H9 (cell line): ENCODE data around the gene ERCC6L. TPM values are rescaled to one million over a fixed set of nuclear protein-coding genes. Genes with fewer than 3 reads are reported as not detected.
"Not testable (repeated sequence)": the region's sequence is repeated elsewhere in the genome, so short reads cannot be mapped to it uniquely, and the experiment has no call there.

Experiments
- DNase-seq: peaks from one replicate; pipeline ENCODE4 v3.0.0-alpha.2; 2017
- H2AFZ ChIP-seq: one replicate; pipeline ENCODE4 v1.6.1; 2013; ENCODE audit warnings: mild to moderate bottlenecking, low read length, control low read depth, moderate library complexity
- H2AK5ac ChIP-seq: 2 replicates; pipeline ENCODE4 v1.6.1; 2013; ENCODE audit warnings: low read length, control low read depth, mixed read lengths; ENCODE audit not compliant: insufficient read length
- H2BK120ac ChIP-seq: one replicate; pipeline ENCODE4 v1.6.1; 2013; ENCODE audit warnings: low read depth, mild to moderate bottlenecking, low read length, control low read depth, inconsistent platforms; ENCODE audit not compliant: poor library complexity, severe bottlenecking
- H2BK12ac ChIP-seq: 2 replicates; pipeline ENCODE4 v1.6.1; 2013; ENCODE audit warnings: low read length, control low read depth, mixed read lengths, low read depth; ENCODE audit not compliant: insufficient read length
- H2BK15ac ChIP-seq: 2 replicates; pipeline ENCODE4 v1.6.1; 2013; ENCODE audit warnings: low read depth, low read length, control low read depth
- H2BK20ac ChIP-seq: one replicate; pipeline ENCODE4 v1.6.1; 2013; ENCODE audit warnings: low read depth, mild to moderate bottlenecking, low read length, control low read depth, inconsistent platforms; ENCODE audit not compliant: poor library complexity, severe bottlenecking
- H2BK5ac ChIP-seq: 2 replicates; pipeline ENCODE4 v1.6.1; 2013; ENCODE audit warnings: low read length, control low read depth, mixed read lengths; ENCODE audit not compliant: insufficient read length
- H3K14ac ChIP-seq: 2 replicates; pipeline ENCODE4 v1.6.1; 2013; ENCODE audit warnings: low read length, control low read depth; ENCODE audit not compliant: insufficient read depth
- H3K18ac ChIP-seq: 2 replicates; pipeline ENCODE4 v1.6.1; 2013; ENCODE audit warnings: low read depth, mild to moderate bottlenecking, mixed read lengths, low read length, control low read depth; ENCODE audit not compliant: insufficient read length
- H3K23ac ChIP-seq: 2 replicates; pipeline ENCODE4 v1.6.1; 2013; ENCODE audit warnings: low read length, control low read depth, mixed read lengths, low read depth; ENCODE audit not compliant: insufficient read length
- H3K23me2 ChIP-seq: 2 replicates; pipeline ENCODE4 v1.6.1; 2013; ENCODE audit warnings: low read depth, mild to moderate bottlenecking, mixed read lengths, low read length, control low read depth; ENCODE audit not compliant: insufficient read length, poor library complexity, severe bottlenecking
- H3K27ac ChIP-seq: 2 replicates; pipeline ENCODE4 v1.5.1; 2013; ENCODE audit warnings: low read length, control low read depth, mixed read lengths, low read depth; ENCODE audit not compliant: insufficient read length
- H3K27me3 ChIP-seq: 2 replicates; pipeline ENCODE4 v1.6.1; 2013; ENCODE audit warnings: low read length, control low read depth, inconsistent platforms; ENCODE audit not compliant: insufficient read depth
- H3K4ac ChIP-seq: 2 replicates; pipeline ENCODE4 v1.6.1; 2013; ENCODE audit warnings: low read depth, mild to moderate bottlenecking, control low read depth, inconsistent platforms, low read length, moderate library complexity
- H3K4me1 ChIP-seq: 2 replicates; pipeline ENCODE4 v1.6.1; 2013; ENCODE audit warnings: low read length, control low read depth, inconsistent platforms; ENCODE audit not compliant: insufficient read depth
- H3K4me2 ChIP-seq: 2 replicates; pipeline ENCODE4 v1.6.1; 2013; ENCODE audit warnings: low read length, control low read depth, mixed read lengths; ENCODE audit not compliant: insufficient read length, insufficient read depth
- H3K56ac ChIP-seq: 2 replicates; pipeline ENCODE4 v1.6.1; 2013; ENCODE audit warnings: low read depth, mild to moderate bottlenecking, mixed read lengths, low read length, control low read depth; ENCODE audit not compliant: insufficient read length
- H3K79me1 ChIP-seq: 2 replicates; pipeline ENCODE4 v1.6.1; 2013; ENCODE audit warnings: low read depth, mild to moderate bottlenecking, moderate library complexity, low read length, control low read depth, inconsistent platforms; ENCODE audit not compliant: insufficient read depth, poor library complexity, severe bottlenecking
- H3K79me2 ChIP-seq: 2 replicates; pipeline ENCODE4 v1.6.1; 2013; ENCODE audit warnings: low read length, control low read depth, inconsistent platforms; ENCODE audit not compliant: insufficient read depth
- H3K9ac ChIP-seq: 2 replicates; pipeline ENCODE4 v1.6.1; 2013; ENCODE audit warnings: low read length, control low read depth, mixed read lengths; ENCODE audit not compliant: insufficient read length; ENCODE audit errors: extremely low read depth
- H3K9me3 ChIP-seq: one replicate; pipeline ENCODE4 v1.6.1; 2013; ENCODE audit warnings: low read depth, low read length, inconsistent platforms; ENCODE audit not compliant: control insufficient read depth
- H3T11ph ChIP-seq: one replicate; pipeline ENCODE4 v1.6.1; 2013; ENCODE audit warnings: mild to moderate bottlenecking, low read length, control low read depth, inconsistent platforms
- H4K20me1 ChIP-seq: one replicate; pipeline ENCODE4 v1.6.1; 2013; ENCODE audit not compliant: control insufficient read depth, insufficient read length, insufficient read depth
- H4K5ac ChIP-seq: 2 replicates; pipeline ENCODE4 v1.6.1; 2013; ENCODE audit warnings: low read depth, mild to moderate bottlenecking, mixed read lengths, low read length, control low read depth; ENCODE audit not compliant: insufficient read length
- H4K8ac ChIP-seq: replicated peaks from 2 replicates; pipeline ENCODE4 v1.6.1; 2013; ENCODE audit warnings: low read length, control low read depth, mixed read lengths, low read depth; ENCODE audit not compliant: insufficient read length
- H4K91ac ChIP-seq: 2 replicates; pipeline ENCODE4 v1.6.1; 2013; ENCODE audit warnings: low read depth, mild to moderate bottlenecking, moderate library complexity, mixed read lengths, low read length, control low read depth; ENCODE audit not compliant: insufficient read length
- H3K27ac Mint-ChIP-seq, 3 experiments: 2 replicates in 2 of 3; 3 replicates in 1 of 3; pipeline ENCODE4 v1.8.0; 2020 to 2021; ENCODE audit warnings: mixed read lengths in 3 of 3, mild to moderate bottlenecking in 1 of 3, moderate library complexity in 1 of 3
- H3K27me3 Mint-ChIP-seq: 2 replicates; pipeline ENCODE4 v1.8.0; 2021; ENCODE audit warnings: low read depth, mild to moderate bottlenecking, moderate library complexity, mixed read lengths
- H3K36me3 Mint-ChIP-seq, 3 experiments: 2 replicates in 2 of 3; 3 replicates in 1 of 3; pipeline ENCODE4 v1.8.0; 2020 to 2021; ENCODE audit warnings: low read depth in 3 of 3, mixed read lengths in 3 of 3; ENCODE audit not compliant: insufficient read depth in 1 of 3
- H3K4me1 Mint-ChIP-seq, 2 experiments: 2 replicates each; pipeline ENCODE4 v1.8.0; 2020; ENCODE audit warnings: mixed read lengths in 2 of 2
- H3K4me3 Mint-ChIP-seq, 2 experiments: 2 replicates in 1 of 2; 3 replicates in 1 of 2; pipeline ENCODE4 v1.8.0; 2020 to 2021; ENCODE audit warnings: mild to moderate bottlenecking in 2 of 2, mixed read lengths in 2 of 2, moderate library complexity in 1 of 2
- H3K9me3 Mint-ChIP-seq, 2 experiments: 2 replicates in 1 of 2; 3 replicates in 1 of 2; pipeline ENCODE4 v1.8.0; 2020; ENCODE audit warnings: mild to moderate bottlenecking in 2 of 2, mixed read lengths in 2 of 2, moderate library complexity in 1 of 2
- WGBS: extraction: QIAGEN DNeasy Blood & Tissue Kit; methylation state at CpG from one replicate; pipeline ENCODE4 v1.1.7; 2013; ENCODE audit warnings: missing lambda C conversion rate, low lambda C conversion rate, mixed read lengths; ENCODE audit not compliant: insufficient read length; ENCODE audit errors: extremely low coverage; 5-methylcytosine and 5-hydroxymethylcytosine counted together
- total RNA-seq: library from RNA; stranded (reverse); gene quantifications from 2 replicates; pipeline ENCODE4 v1.2.1, GENCODE V29; 2021
- TF ChIP-seq, protein P1 (sequence below): fragments of 200-600 bp; sonication (generic); conservative IDR thresholded peaks from 3 replicates; pipeline ENCODE4 v1.8.0; 2021; ENCODE audit warnings: antibody characterized with exemption, mild to moderate bottlenecking

Gene ERCC6L
- total RNA-seq, 1 experiment from 2014 or later, result 18.1 TPM

DNA sequence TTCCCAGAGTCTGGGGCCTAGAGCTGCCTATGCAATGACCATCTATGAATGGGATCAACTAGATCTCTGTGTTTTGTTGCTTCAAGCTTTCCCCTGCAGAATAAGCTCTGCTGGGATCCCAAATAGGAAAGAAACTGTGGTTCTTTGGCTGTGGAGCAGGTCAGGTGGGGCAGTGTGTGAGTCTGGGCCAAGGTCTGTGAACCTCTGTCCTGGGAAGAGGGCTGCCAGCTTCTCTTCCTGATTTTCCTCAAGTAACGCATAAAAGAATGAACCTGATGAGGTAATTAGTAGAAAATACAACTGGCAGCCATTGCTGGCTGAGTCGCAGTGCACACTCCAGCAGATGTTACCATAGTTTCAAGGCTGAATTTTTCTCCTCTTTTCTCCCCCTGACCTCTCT is 61.8 kb downstream of the ERCC6L start:
- Mint-ChIP-seq H3K9me3 (peaks cover 40 to 50% of the 10 kb centered on the region in 2 experiments), H3K36me3 (peaks cover 0 to 3% (median 2%) of the 10 kb centered on the region in 3 experiments; a peak in 2 of 7 replicates), H3K4me3 (no peak overlapping the region), H3K4me1 (peaks cover 0 to 5% of the 10 kb centered on the region in 2 experiments; a peak in 1 of 4 replicates), H3K27ac (no peak overlapping the region), H3K27me3 (peaks cover 16% of the 10 kb centered on the region)
- Histone ChIP-seq H2AFZ (no peak overlapping the region), H4K20me1 (peaks cover 1% of the 10 kb centered on the region), H2BK12ac (no peak overlapping the region), H3K23me2 (no peaks in the 10 kb centered on the region), H3K27me3 (no peaks in the 10 kb centered on the region), H2BK120ac (no peak overlapping the region), H3K4ac (no peak overlapping the region), H3K79me1 (no peaks in the 10 kb centered on the region), H3K14ac (no peak overlapping the region), H3K9ac (no peak overlapping the region), H4K5ac (no peak overlapping the region), H2BK20ac (no peak overlapping the region), H3K56ac (no peak overlapping the region), H2BK5ac (no peak overlapping the region), H3K23ac (no peak overlapping the region), H3K27ac (no peak overlapping the region), H2BK15ac (no peak overlapping the region), H3K4me2 (no peak overlapping the region), H2AK5ac (no peak overlapping the region), H3K4me1 (no peaks in the 10 kb centered on the region), H3K79me2 (no peaks in the 10 kb centered on the region; the same call in 1 of the 2 replicates), H3T11ph (no peak overlapping the region), H4K91ac (no peak overlapping the region), H3K9me3 (peaks cover 23% of the 10 kb centered on the region), H4K8ac (no peak overlapping the region), H3K18ac (no peak overlapping the region)
- WGBS, result no CpG with 5 or more reads among the region's 2 CpGs
- no peak for DNase-seq
- TF ChIP-seq, protein P1, sequence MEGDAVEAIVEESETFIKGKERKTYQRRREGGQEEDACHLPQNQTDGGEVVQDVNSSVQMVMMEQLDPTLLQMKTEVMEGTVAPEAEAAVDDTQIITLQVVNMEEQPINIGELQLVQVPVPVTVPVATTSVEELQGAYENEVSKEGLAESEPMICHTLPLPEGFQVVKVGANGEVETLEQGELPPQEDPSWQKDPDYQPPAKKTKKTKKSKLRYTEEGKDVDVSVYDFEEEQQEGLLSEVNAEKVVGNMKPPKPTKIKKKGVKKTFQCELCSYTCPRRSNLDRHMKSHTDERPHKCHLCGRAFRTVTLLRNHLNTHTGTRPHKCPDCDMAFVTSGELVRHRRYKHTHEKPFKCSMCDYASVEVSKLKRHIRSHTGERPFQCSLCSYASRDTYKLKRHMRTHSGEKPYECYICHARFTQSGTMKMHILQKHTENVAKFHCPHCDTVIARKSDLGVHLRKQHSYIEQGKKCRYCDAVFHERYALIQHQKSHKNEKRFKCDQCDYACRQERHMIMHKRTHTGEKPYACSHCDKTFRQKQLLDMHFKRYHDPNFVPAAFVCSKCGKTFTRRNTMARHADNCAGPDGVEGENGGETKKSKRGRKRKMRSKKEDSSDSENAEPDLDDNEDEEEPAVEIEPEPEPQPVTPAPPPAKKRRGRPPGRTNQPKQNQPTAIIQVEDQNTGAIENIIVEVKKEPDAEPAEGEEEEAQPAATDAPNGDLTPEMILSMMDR, result no peak

DNA sequence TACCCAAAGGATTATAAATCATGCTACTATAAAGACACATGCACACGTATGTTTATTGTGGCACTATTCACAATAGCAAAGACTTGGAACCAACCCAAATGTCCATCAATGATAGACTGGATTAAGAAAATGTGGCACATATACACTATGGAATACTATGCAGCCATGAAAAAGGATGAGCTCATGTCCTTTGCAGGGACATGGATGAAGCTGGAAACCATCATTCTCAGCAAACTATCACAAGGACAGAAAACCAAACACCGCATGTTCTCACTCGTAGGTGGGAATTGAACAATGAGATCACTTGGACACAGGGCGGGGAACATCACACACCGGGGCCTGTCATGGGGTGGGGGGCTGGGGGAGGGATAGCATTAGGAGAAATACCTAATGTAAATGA is 62.5 kb downstream of the ERCC6L start:
- H4K91ac ChIP-seq, H2AFZ ChIP-seq, H3K4me1 ChIP-seq, H3K27ac ChIP-seq, H2BK12ac ChIP-seq, H3K23ac ChIP-seq, H3K4me2 ChIP-seq, H3K36me3 Mint-ChIP-seq, H2AK5ac ChIP-seq, H2BK20ac ChIP-seq, H2BK15ac ChIP-seq, H3T11ph ChIP-seq, H3K56ac ChIP-seq, H4K8ac ChIP-seq, H3K18ac ChIP-seq, H3K27ac Mint-ChIP-seq, H2BK120ac ChIP-seq, H3K4ac ChIP-seq, H4K20me1 ChIP-seq, H3K9ac ChIP-seq, H3K14ac ChIP-seq, H3K27me3 ChIP-seq, H3K23me2 ChIP-seq, H3K4me3 Mint-ChIP-seq, H2BK5ac ChIP-seq, H3K79me2 ChIP-seq, H3K79me1 ChIP-seq, H3K4me1 Mint-ChIP-seq, H4K5ac ChIP-seq, DNase-seq: not testable (repeated sequence)
- peaks cover 23% of the 10 kb centered on the region for H3K9me3 ChIP-seq
- Mint-ChIP-seq H3K27me3 (peaks cover 16% of the 10 kb centered on the region), H3K9me3 (peaks cover 43 to 50% of the 10 kb centered on the region in 2 experiments)
- WGBS, result no CpG with 5 or more reads among the region's 5 CpGs
